NCI-H510A (cell line): Measurements from ENCODE around the gene ETV4.
"Not testable (repeated sequence)": the region's sequence is repeated elsewhere in the genome, so short reads cannot be mapped to it uniquely, and the experiment has no call there.

Experiments used
- DNase-seq: peaks from one replicate; lab custom pipeline; 2025; lab: John Stamatoyannopoulos, UW

Gene ETV4

DNA sequence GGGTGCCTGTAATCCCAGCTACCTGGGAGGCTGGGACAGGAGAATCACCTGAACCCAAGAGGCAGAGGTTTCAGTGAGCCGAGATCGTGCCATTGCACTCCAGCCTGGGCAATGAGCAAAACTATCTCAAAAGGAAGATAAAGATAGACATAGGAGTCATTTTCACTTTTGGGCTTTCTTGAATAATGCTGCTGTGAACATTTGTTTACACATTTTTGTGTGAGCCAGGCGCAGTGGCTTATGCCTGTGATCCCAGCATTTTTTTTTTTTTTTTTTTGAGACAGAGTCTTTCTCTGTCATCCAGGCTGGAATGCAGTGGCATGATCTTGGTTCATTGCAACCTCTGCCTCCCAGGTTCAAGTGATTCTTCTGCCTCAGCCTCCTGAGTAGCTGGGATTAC is 34.9 kb downstream of the ETV4 start:
- DNase-seq = not testable (repeated sequence)

DNA sequence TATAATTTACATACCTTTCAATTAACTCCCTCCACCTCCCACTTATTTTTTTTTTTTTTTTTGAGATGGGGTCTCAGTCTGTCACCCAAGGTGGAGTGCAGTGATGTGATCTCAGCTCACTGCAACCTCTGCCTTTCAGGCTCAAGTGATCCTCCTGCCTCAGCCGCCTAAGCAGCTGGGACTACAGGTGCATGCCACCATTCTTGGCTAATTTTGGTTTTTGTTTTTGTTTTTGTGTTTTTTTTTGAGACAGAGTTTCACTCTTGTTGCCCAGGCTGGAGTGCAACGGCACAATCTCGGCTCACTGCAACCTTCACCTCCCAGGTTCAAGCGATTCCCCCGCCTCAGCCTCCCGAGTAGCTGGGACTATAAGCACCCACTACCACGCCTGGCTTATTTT is 36.7 kb downstream of the ETV4 start:
- DNase-seq = not testable (repeated sequence)

DNA sequence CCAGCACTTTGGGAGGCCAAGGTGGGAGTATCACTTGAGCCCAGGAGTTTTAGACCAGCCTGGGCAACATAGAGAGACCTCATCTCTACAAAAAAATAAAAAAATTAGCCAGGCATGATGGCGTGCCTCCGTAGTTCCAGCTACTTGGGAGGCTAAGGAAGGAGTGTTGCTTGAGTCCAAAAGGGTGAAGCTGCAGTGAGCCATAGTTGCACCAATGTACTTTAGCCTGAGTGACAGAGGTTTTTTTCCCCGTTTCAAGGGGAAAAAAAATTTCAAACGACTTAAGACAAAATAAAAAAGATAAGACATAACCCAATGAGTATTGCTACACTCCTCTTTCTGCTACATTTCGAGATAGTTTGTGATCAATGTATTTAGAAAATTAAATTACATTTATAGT is 55.5 kb downstream of the ETV4 start:
- no peak for DNase-seq

DNA sequence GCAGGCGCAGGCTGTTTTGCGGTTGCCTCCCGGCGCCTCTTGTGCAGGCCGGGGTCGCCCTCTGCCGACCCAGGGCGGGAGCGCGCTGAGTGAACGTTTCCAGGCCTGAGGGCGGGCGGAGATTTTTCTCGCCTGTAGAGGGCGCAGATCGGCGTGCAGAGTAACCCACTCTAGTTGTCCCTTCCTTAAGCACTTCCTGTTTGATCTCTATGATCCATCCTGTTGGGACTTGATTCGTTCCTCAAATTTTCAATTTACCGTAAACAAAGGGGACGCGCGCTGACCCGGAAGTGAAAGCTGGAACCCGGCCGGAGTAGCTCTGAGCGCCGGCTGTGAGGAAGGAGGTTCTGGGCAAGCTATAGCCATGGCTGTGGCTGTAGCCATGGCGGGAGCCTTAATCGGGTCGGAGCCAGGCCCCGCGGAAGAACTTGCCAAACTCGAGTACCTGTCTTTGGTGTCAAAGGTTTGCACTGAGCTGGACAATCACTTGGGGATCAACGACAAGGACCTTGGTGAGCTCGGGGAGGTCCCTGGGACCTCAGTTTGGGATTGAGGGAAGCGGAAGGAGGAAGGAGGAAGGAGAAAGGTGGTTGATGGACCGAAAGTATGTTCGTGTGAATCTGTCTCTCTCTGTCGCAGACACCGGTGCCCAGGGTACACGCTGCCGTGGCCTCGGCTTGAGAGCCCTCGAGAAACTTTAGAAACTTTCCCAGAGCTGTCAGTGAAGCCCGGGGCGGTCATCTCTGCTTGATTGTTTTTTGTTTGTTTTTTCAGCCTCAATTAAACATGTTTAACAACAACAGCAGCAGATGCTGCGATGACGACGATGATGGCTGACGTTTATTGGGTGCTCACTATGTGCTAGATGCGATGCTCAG is 62.2 kb downstream of the ETV4 start, which contains the start of gene DHX8:
Gene DHX8 (plus strand): TSS at position 302 of the 878 bp plus-strand sequence. CDS start 63 bp downstream, at position 365.
- DNase-seq = peak; percentile 96

DNA sequence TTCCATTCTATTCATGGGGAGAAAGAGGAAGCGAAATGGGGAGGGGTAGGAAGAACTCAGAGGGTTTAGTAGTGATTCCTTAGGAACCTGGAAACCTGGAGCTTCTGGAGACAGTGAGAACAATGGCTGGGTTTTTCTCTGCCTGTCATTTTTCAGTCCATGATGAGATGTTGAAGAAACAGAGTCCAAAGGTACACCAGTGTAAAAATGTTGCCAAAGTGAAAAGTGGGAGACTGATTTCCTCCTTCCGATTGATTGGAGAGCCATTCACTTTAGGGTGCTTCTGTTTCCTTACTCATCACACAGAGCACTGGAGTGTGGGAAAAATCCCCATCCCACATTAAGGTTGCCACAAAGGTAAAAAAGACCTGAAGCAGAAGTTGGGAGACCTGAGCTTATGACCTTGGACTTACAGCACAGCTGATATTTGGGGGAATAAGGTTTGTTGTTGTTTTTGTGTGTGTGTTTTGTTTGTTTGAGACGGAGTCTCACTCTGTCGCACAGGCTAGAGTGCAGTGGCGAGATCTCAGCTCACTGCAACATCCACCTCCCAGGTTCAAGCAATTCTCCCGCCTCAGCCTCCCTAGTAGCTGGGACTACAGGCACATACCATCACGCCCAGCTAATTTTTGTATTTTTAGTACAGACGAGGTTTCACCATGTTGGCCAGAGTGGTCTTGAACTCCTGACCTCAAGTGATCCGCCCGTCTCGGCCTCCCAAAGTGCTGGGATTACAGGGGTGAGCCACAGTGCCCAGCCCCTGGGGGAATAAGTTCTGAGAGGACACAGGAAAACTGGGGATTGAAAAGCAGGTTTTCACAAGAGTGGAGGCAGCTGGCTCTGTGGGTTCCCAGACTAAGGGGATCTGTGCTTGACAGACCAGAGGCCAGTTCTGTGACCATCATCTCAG is 63.8 kb downstream of the ETV4 start:
- DNase-seq = no peak

DNA sequence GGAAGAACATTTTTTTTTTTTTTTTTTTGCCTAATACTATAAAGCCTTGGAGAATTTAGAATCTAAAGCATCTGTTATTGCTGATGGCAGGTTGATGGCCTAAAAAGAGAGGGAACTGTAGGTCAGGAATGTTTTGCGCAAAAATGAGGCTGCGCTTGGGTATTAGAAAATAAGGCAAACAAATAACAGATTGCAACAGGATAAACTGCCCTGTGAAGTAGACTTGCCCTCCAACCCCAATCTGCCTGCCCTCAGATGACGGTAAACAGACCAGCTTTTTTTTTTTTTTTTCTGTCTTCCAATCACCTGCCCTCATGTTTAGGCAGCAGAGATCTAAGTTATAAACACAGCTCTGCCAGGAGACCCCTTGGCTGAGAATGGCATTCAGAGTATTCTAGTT is 66.2 kb downstream of the ETV4 start:
- no peak for DNase-seq
